HG03045 (cell line): ENCODE results near the gene TRPC3.
"Not testable (repeated sequence)": the region's sequence is repeated elsewhere in the genome, so short reads cannot be mapped to it uniquely, and the experiment has no call there.

Experiments
- ATAC-seq: cut with Tn5 transposase; IDR thresholded peaks from one replicate; pipeline ENCODE4 v1.9.1; 2021; ENCODE audit warnings: mild to moderate bottlenecking, moderate library complexity; ENCODE audit not compliant: unreplicated experiment

TRPC3 gene

GRCh38 chr4:121950212-121950679 lies 1.6 kb downstream of the TRPC3 start:
- ATAC-seq: peak; percentile 79

GRCh38 chr4:121946644-121947043 lies 5.2 kb downstream of the TRPC3 start:
- no peak for ATAC-seq

- no peak for ATAC-seq
Measured at GRCh38 chr4:121943941-121944340, 7.9 kb downstream of the TRPC3 start.

- ATAC-seq: no peak
Measured at GRCh38 chr4:121939690-121940089, 12.2 kb downstream of the TRPC3 start.

GRCh38 chr4:121938282-121939092 lies 13.4 kb downstream of the TRPC3 start:
- ATAC-seq: no peak

- no peak for ATAC-seq
Measured at GRCh38 chr4:121936101-121936500, 15.8 kb downstream of the TRPC3 start.

GRCh38 chr4:121934635-121935034 lies 17.2 kb downstream of the TRPC3 start:
- ATAC-seq: no peak

GRCh38 chr4:121932212-121932974 lies 19.5 kb downstream of the TRPC3 start:
- ATAC-seq: no peak

GRCh38 chr4:121930304-121930703 lies 21.6 kb downstream of the TRPC3 start:
- no peak for ATAC-seq

- ATAC-seq: no peak
Measured at GRCh38 chr4:121927948-121928347, 23.9 kb downstream of the TRPC3 start.

GRCh38 chr4:121926490-121926889 lies 25.4 kb downstream of the TRPC3 start:
- not testable (repeated sequence) for ATAC-seq

- ATAC-seq: no peak
Measured at GRCh38 chr4:121923306-121923705, 28.6 kb downstream of the TRPC3 start.

- no peak for ATAC-seq
Measured at GRCh38 chr4:121913667-121914066, 38.2 kb downstream of the TRPC3 start.

GRCh38 chr4:121908346-121908745 lies 43.5 kb downstream of the TRPC3 start:
- no peak for ATAC-seq

- ATAC-seq: peak; percentile 86
Measured at GRCh38 chr4:121900132-121900983, 51.5 kb downstream of the TRPC3 start.

- no peak for ATAC-seq
Measured at GRCh38 chr4:121898150-121898549, 53.7 kb downstream of the TRPC3 start.

GRCh38 chr4:121888134-121888533 lies 63.7 kb downstream of the TRPC3 start:
- no peak for ATAC-seq

- ATAC-seq: no peak
Measured at GRCh38 chr4:121885115-121885514, 66.7 kb downstream of the TRPC3 start.

- no peak for ATAC-seq
Measured at GRCh38 chr4:121881158-121881557, 70.7 kb downstream of the TRPC3 start.

GRCh38 chr4:121879135-121879534 lies 72.7 kb downstream of the TRPC3 start:
- no peak for ATAC-seq
